Hematopoietic multipotent progenitor cell treated with erythropoietin and hydrocortisone succinate and interleukin-3 and kit ligand, for 17 days (in vitro differentiated cells): ENCODE data around the gene ZMYM4.
"Not testable (repeated sequence)": the region's sequence is repeated elsewhere in the genome, so short reads cannot be mapped to it uniquely, and the experiment has no call there.

Source experiments
- DNase-seq: peaks from one replicate; pipeline ENCODE4 v3.0.0-alpha.2; 2015; ENCODE audit warnings: low spot score

ZMYM4 gene

GRCh38 chr1:35268282-35269200 lies at the start of gene ZMYM4:
TSS of gene ZMYM4 (plus strand) at chr1:35268709. CDS start at chr1:35269047, 338 bp downstream.
- DNase-seq, result peak; percentile 31

GRCh38 chr1:35220976-35221375 lies 47.5 kb upstream of the ZMYM4 start:
- DNase-seq, result no peak

GRCh38 chr1:35222322-35223083 lies 46.0 kb upstream of the ZMYM4 start:
- DNase-seq, result no peak

- no peak for DNase-seq
These were observed 45.4 kb upstream of the ZMYM4 start for GRCh38 chr1:35223084-35223630.

- no peak for DNase-seq
These were observed 42.0 kb upstream of the ZMYM4 start for GRCh38 chr1:35226546-35226945.

- DNase-seq, result no peak
These were observed 38.7 kb upstream of the ZMYM4 start for GRCh38 chr1:35229587-35230360.

GRCh38 chr1:35231287-35231686 lies 37.2 kb upstream of the ZMYM4 start:
- no peak for DNase-seq

GRCh38 chr1:35236772-35237171 lies 31.7 kb upstream of the ZMYM4 start:
- DNase-seq, result not testable (repeated sequence)

GRCh38 chr1:35243691-35244090 lies 24.8 kb upstream of the ZMYM4 start:
- no peak for DNase-seq

- DNase-seq, result no peak
These were observed 21.3 kb upstream of the ZMYM4 start for GRCh38 chr1:35247256-35247655.

GRCh38 chr1:35253941-35254340 lies 14.6 kb upstream of the ZMYM4 start:
- DNase-seq, result no peak

- no peak for DNase-seq
These were observed 13.2 kb upstream of the ZMYM4 start for GRCh38 chr1:35255276-35255675.

- no peak for DNase-seq
These were observed 8.9 kb upstream of the ZMYM4 start for GRCh38 chr1:35259561-35259960.

GRCh38 chr1:35261412-35262120 lies 6.9 kb upstream of the ZMYM4 start:
- DNase-seq, result no peak

- DNase-seq, result no peak
These were observed 4.5 kb upstream of the ZMYM4 start for GRCh38 chr1:35264035-35264434.

GRCh38 chr1:35264871-35265270 lies 3.6 kb upstream of the ZMYM4 start:
- DNase-seq, result no peak

- DNase-seq, result no peak
These were observed 2.2 kb upstream of the ZMYM4 start for GRCh38 chr1:35266306-35266705.

- no peak for DNase-seq
These were observed 886 bp downstream of the ZMYM4 start for GRCh38 chr1:35269201-35269988.

- DNase-seq, result no peak
These were observed 1.4 kb downstream of the ZMYM4 start for GRCh38 chr1:35269989-35270289.

- DNase-seq, result no peak
These were observed 2.3 kb downstream of the ZMYM4 start for GRCh38 chr1:35270836-35271235.

GRCh38 chr1:35274197-35274596 lies 5.7 kb downstream of the ZMYM4 start:
- DNase-seq, result no peak
